Endothelial cell of umbilical vein (primary cell): ENCODE data around the gene AP3S2.

Experiments used
- CTCF ChIP-seq, 2 donors: IDR thresholded peaks; 1 replicate in 1 of 2; 2 replicates in 1 of 2; pipeline ENCODE4 v1.5.1; 2011; ENCODE audit warnings: low read length in 2 of 2, mild to moderate bottlenecking in 2 of 2, moderate library complexity in 2 of 2, control low read depth in 1 of 2, inconsistent platforms in 1 of 2, low read depth in 1 of 2; ENCODE audit not compliant: insufficient read depth in 1 of 2; ENCODE audit errors: extremely low read depth in 1 of 2
- EZH2 ChIP-seq: IDR thresholded peaks from 2 replicates; pipeline ENCODE4 v1.6.1; 2012; ENCODE audit warnings: borderline replicate concordance, low read depth, mild to moderate bottlenecking, moderate library complexity, low read length, inconsistent platforms; ENCODE audit not compliant: severe bottlenecking
- MAX ChIP-seq: IDR thresholded peaks from 2 replicates; pipeline ENCODE4 v1.6.1; 2011; ENCODE audit not compliant: insufficient read depth, insufficient read length
- POLR2A ChIP-seq: IDR thresholded peaks from 2 replicates; pipeline ENCODE4 v1.6.1; 2012; ENCODE audit warnings: low read depth, mild to moderate bottlenecking, control low read depth, low read length
- POLR2AphosphoS5 ChIP-seq: IDR thresholded peaks from 2 replicates; pipeline ENCODE4 v1.6.1; 2012; ENCODE audit warnings: low read depth, mild to moderate bottlenecking, control low read depth, low read length, moderate library complexity; ENCODE audit not compliant: insufficient read depth

- TF ChIP-seq POLR2A = peak; percentile 8
- no peak for TF ChIP-seq MAX
- TF ChIP-seq CTCF (IDR thresholded peaks at IDR 0.05; ENCODE audit: extremely low read depth in 1 of 2, insufficient read depth in 1 of 2, low read depth in 1 of 2, low read length in 2 of 2) = no peak
- TF ChIP-seq EZH2 = no peak
- no peak for TF ChIP-seq POLR2AphosphoS5
Observed at GRCh38 chr15:89813381-89814111, 80.2 kb downstream of the AP3S2 start.
